Body of pancreas (tissue), 4 donors: ENCODE results near the gene FCHSD2.

Experiments
- POLR2A ChIP-seq, 3 donors: fragments of 450-650 bp; IDR thresholded peaks; one replicate each; pipeline ENCODE4 v1.6.1; 2016; ENCODE audit warnings: antibody characterized with exemption in 3 of 3, mild to moderate bottlenecking in 2 of 3
- TF ChIP-seq, protein P1 (sequence below), 7 experiments: fragments of 450-650 bp in 4 of 7; fragments of 200-600 bp in 3 of 7; sonication (generic) in 3 of 7; IDR thresholded peaks; one replicate each; pipeline ENCODE4 v1.5.1; 2016 to 2019; ENCODE audit warnings: antibody characterized with exemption in 7 of 7

DNA sequence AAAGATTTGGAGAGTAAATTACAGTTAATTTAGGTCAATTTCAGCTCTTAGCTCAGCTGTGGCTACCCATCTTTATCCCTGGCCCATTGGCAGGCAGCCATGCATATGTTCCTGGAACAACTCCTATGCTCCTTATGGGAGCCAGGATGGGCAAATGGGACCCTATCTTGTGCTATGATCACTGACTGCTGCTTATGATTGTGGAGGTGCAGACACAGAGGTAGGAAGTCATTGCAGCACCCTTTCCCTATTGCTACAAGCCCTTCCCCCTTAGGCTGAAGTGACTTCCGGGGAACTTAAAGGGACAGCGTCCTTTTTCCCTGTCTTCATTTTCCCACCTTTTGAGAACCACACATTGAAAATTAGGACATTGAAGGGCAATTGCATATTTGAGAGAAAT, 112.7 kb downstream of the FCHSD2 start:
- TF ChIP-seq, protein P1, sequence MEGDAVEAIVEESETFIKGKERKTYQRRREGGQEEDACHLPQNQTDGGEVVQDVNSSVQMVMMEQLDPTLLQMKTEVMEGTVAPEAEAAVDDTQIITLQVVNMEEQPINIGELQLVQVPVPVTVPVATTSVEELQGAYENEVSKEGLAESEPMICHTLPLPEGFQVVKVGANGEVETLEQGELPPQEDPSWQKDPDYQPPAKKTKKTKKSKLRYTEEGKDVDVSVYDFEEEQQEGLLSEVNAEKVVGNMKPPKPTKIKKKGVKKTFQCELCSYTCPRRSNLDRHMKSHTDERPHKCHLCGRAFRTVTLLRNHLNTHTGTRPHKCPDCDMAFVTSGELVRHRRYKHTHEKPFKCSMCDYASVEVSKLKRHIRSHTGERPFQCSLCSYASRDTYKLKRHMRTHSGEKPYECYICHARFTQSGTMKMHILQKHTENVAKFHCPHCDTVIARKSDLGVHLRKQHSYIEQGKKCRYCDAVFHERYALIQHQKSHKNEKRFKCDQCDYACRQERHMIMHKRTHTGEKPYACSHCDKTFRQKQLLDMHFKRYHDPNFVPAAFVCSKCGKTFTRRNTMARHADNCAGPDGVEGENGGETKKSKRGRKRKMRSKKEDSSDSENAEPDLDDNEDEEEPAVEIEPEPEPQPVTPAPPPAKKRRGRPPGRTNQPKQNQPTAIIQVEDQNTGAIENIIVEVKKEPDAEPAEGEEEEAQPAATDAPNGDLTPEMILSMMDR (IDR thresholded peaks at IDR 0.05): no peak
- no peak for TF ChIP-seq POLR2A (IDR thresholded peaks at IDR 0.05)
